GM21737 (cell line): ENCODE results near the gene TMEM131.

Experiments used
- ATAC-seq: cut with Tn5 transposase; IDR thresholded peaks from one replicate; pipeline ENCODE4 v1.9.1; 2021; ENCODE audit warnings: mild to moderate bottlenecking, moderate library complexity; ENCODE audit not compliant: unreplicated experiment

TMEM131 gene

DNA sequence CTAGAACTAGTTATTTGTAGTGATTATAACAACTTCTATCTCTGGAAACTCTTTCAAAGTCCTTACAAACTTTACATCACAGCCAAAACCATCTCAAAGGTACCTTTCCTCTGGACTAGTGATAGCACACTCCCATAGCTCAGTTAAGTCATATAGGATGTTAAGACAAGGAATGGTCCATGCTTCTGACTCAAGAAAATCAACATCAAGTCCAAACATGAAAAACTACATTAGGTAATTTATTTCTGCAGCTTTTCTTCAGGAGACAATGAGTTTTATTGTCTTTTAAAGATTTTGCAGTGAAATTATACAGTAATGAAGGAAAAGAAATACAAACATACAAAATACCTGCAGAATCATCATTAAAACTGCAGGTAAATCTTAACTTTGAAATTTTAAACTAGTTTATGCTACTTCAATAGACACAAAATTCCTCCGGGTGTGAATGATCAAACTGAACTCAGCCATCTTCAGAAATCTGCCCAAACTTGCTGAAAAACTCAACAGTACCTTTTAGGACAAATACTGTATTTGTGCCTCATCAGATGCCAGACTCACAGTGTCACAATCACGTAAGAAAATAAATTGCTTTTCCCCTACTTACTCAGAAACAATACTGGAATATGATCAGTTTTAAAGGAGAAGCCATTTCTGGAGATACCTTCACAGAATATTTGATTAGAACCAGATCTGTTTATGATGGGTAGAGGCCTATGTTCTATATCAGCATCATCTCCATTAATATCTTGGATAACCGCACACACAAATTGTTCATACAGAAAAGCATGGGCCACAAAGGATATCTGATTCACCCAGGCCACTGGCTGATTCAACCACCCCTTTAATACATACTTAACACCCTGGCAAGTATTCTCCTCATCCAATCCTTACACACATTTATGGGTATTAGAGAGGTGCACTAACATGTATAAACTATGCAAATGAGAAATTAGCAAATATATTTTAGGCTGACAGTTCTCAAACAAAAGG is 2.6 kb downstream of the TMEM131 start:
- no peak for ATAC-seq

DNA sequence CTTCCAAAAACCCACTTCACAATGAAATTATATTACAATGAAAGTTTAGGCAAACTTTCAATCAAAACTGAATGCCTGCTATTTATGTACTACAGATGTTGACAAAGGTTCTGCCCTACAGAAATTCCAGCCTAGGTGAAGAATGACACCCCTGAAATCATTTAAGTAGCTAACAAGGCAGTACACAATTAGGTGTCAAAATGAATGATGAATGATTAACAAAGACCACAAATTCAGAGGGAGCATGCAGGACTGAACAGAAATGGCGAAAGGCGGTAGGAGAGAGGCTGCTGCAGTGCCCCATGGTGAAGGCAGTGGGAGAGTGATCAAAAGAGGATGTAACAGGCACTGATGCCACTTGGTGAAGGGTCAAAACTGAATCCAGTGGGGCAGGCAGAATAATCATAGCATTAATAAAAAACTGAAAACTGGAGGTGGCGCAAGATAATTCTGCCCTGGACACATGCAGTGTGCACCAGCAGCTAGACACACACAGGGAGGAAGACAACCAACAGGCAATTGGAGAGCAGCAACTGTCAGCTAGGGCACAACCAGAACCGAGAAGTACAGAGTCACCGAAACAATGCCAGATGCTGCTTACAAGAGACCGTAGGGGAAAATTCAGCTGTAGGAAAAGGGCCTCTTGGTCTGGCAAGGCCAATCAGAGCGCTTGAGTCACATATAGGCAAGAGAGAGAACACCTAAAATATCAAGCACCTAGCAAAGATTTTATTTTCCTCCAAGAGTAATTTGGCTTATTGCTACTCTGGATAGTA is 4.5 kb downstream of the TMEM131 start:
- ATAC-seq, result no peak

DNA sequence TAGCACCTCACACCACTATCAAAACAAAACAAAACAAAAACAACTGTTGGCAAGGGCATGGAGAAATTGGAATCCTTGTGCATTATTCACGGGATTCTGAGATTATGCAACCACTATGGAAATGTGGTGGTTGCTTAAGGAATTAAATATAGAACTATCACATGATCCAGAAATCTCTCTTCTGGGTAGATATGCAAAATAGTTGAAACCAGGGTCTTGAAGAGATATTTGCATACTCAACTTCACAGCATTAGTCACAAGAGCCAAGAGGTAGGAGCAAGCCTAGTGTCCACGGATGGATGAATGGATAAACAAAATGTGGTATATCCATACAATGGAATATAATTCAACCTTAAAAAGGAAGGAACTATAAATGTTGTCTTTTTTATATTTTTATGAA is 7.0 kb downstream of the TMEM131 start:
- ATAC-seq, result no peak

DNA sequence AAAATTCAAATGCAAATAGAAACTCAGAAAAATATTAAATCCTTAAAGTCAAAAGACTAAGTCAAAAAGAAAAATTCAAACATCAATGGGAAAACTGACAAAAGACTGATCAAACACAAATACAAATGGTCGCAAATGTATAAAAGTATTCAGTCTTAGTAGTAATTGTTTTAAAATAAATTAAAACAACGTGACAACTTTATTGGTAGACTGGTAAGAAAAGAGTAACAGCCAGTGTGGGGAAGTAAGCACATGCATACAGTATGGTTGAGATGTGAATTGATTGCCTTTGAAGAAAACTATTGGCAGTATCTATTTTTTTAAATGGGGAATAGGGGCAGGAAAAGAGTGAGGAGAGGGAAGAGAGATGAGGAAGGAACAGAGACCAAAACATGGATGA is 9.8 kb downstream of the TMEM131 start:
- no peak for ATAC-seq

DNA sequence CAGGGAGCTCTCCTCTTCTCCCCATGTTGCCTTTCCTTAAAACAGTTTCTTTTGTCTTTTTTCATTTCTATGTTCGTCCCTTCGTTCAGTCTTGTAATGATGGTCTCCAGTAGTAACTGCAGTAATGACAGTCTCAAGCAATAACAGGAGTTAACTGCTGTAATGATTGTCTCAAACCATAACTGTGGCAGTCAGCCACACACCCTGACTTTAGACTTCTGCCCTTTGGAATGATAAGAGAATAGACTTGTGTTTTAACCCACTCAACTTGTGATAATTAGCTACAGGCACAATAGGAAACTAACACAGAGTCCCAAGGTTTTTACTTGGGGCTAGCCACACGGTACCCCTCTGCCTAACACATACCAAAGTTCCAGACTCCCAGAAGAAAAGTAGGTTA is 12.1 kb downstream of the TMEM131 start:
- ATAC-seq, result no peak

DNA sequence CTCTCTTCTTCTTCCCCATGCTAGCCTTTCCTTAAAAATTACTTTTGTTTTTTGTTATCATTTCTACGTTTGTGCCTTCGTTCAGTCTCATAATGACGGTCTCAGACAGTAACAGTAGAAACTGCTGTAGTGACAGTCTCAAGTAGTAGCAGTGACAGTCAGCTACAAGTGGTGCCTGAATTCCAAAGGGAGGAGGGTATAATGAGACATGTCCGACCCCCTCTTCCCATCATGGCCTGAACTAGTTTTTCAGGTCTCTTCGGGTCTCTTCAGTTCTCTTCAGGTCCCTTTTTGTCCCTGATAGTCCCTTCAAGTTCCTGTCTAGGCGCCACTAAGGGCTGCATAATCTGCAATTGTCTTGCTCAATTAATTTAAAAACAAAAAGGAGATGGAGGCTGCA is 12.6 kb downstream of the TMEM131 start:
- no peak for ATAC-seq

DNA sequence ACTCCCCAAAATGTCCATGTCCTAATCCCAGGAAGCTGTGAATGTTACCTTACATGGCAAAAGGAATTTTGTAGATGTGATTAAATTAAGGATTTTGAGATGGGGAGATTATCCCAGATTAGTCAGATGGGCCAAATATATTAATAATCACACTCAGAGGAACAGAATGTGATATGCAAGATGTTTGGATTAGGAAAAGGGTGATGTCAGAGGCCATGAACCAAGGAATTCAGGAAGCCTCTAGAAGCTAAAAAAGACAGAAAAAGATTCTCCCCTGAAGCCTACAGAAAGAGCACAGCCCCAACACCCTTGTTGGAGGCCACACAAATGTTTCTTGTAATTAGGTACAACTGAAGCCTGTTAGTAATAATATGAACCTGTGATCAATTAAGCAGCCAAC is 13.1 kb downstream of the TMEM131 start:
- ATAC-seq, result no peak

DNA sequence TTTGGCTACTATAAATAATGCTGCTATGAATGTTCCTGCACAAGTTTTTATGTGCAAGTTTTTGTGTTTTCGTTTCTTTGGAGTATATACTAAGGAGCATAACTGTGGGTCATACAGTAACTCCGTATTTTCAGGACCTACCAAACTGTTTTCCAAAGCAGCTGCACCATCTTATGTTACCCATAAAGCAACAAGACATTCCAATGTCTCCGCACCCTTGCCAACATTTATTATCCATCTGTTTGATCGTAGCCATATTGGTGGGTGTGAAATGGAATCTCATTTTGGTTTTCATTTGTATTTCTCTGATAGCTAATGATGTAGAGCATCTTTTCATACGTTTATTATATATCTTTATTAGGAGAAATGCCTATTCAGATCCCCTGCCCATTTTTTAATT is 13.8 kb downstream of the TMEM131 start:
- no peak for ATAC-seq

DNA sequence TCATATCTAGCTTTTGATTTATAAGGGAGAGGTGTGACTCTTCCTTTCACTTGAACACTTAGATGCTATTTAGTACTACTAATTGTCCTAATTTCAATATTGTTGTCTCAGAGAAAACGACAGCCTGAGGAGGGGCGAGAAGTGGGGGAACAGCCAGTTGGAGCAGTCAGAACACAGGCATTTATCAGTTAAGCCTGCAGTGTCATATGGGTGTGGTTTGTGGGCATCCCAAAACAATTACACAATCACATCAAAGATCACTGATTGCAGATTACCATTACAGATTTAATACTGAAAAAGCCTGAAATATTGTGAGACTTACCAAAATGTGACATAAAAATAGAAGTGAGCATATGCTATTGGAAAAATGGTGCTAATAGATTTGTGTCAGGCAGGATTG is 15.8 kb downstream of the TMEM131 start:
- no peak for ATAC-seq

DNA sequence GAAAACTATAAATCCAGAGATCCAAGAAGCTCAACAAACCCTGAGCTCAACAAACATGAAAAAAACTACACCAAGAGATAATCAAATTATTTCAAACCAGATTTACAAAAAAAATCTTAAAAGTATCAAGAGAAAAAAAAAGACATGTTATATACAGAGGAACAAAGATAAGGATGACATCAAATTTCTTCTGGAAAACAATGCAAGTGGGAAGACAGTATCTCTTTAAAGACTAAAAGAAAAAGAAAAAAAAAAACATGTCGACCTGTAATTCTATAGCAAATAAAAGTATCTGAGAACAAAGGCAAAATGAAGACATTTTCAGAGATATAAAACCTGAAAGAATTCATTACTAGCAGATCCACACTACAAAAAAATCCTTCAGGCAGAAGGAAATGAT is 21.3 kb downstream of the TMEM131 start:
- ATAC-seq, result no peak

DNA sequence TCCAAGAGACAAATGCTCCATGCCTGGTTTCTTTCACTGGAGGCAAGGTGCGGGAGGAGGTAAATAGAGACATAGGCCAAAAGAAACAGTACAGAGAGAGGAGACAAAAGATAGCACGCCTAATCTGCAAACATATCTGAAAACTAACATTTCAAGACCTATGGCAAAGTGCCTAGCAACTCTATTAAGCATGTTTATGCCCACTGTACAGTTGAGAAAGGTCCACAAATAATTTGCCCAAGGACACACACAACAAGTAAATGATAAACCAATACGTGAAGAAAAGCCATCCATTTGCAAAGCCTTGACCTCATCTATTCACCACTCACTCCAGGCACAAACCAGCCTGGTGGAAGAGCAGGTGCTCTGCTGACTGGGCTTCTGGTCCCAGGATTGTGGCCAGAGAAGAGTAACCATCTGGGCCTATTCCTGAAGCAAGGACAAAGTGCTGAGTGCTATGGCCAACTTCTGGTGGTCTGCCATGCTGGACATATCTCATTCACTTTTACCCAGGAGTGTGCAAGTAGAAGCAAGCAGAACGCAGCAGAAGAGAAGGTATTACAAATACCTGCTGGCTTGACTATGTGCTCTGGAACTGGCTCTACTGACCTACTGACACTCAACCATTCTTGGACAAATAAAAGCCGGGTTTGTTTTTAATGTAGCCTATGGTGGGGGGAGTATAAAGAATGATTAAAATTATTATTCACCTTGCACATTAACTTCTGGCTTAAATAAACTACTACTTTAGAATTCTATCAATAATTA is 25.3 kb downstream of the TMEM131 start:
- no peak for ATAC-seq

DNA sequence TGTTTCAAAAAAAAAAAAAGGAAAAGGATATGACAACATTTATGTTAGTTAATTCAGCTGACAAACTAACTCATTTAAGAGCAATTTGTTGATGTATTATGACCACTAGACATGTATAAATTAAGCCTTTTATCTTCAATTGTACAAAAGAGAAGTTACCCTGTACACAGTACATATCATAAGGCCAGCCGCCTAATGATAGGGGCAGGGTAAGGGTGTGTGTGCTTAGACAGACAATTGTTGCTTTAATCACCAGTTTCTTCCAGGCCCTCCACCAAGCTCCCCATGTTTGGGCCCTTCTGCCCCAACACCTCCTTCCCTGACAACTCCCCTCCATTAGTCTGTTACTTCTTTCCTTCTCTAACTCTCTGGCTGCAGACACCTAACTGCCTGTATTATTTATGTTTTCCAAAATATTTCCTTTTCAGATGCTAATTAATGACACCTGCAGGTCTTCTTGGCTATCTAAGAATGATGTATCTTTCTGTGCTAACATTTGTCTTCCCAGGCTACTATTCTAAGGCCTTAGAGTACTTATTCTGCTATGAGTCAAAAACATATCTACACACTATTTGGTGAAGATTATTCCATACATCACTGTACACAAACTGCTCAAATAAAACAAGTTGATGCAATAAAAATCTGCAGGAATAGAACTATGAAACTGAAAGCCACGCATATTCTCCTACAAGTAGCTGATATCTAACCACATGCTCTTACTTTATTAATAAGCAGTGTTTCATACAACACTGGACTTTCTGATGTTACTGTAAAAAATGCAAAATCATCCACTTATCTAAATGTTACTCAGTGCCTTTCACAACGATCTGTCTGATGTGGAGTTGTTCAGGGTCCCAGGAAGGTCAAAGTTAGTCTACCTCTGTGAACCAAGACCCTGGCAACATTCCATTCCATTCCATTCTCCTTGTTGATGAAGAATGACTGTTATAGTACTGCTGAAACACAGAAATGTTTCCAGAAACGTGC is 26.4 kb downstream of the TMEM131 start:
- no peak for ATAC-seq

DNA sequence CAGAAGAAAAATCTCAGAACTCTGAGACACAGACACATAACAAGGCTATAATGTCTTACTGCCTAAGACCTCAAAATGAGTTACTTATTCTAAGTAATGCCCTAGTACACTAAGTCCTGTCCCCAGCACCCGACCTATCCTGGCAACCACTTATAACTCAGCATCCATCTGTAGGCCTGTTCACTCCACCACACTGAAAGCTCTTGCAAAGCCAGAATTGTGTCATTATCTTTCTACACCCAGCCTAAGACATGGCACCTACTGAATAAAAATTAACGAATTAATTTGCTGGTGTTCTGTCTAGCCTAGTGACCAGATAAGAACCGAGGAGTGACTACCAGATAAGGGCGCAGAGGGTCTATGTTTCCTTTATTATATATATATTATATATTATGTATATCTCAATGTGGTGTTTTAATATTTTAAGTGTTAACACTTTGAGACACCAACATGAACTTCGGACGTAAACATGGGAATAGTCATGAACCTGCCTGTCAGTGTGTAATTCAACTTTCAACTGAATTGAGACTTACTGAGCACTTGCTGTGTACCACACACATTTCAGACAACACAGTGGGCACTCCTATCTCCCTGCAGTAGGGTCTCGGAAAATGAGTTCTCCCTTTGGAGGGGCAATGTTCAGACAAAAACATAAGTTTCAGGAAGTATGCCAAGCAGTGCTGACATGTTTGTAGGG is 27.7 kb downstream of the TMEM131 start:
- no peak for ATAC-seq

DNA sequence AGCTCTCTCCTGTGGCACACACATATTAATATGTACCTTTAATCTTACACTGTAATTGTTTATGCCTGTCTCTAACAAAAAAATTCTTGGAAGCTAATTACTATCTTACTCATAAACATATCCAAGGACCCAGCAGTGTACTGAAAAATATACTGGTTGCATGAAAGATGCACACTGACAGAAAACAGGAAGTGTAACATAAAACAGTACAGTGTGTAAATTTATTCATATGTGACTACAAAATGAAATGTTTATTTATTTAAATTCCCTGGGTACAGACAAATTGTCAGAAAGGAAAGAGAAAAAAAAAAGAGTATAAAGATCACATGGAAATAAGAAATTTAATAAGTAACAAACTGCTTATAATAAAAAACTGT is 28.5 kb downstream of the TMEM131 start:
- peak; percentile 5 for ATAC-seq

DNA sequence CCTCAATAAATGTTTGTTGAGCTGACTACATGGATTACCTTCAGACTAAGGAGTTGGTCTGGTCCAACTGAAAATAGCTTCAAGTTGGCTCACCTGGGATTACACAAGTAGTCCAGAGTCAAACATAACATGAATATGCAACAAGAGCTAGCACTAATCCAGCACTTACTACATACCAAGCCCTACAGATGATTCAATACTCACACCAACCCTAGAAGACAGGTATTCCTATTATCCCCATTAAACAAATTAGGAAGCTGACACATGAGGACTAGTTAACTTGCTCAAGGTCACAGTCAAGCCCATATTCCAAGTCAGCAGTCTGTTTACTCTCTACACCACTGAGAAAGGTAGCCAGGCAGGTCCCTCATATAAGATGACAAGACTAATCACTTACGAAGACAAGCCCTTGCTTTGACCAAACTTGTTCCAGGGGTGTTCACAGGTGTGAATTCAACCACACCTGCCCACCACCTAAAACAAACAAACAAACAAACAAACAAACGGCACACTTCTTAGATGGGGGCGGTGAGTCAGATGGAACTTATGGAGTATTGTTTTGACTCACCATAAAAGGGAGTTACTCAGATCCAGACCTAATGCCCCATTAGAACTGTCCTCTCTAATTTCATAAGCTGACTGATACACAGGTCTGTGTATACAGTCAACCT is 29.1 kb downstream of the TMEM131 start:
- peak; percentile 37 for ATAC-seq

DNA sequence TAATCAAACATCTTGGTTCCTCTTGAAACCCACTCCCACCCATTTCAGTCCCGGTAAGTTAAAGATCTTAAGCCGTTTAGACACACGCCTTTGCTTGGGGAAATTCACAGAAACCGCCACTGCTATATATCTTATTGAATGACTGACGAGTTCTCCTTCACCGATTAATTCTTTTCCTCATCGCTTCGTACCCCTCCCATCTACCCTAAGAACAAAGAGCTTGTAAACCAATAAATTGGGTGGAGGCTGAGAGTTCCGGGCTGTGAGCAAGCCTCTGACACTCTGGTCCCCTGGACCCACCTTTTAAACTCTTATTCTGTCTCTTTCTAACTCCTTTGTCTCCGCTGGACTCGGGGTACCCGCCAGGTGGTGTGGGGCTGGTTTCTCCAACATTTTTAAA is 30.6 kb downstream of the TMEM131 start:
- ATAC-seq, result no peak

DNA sequence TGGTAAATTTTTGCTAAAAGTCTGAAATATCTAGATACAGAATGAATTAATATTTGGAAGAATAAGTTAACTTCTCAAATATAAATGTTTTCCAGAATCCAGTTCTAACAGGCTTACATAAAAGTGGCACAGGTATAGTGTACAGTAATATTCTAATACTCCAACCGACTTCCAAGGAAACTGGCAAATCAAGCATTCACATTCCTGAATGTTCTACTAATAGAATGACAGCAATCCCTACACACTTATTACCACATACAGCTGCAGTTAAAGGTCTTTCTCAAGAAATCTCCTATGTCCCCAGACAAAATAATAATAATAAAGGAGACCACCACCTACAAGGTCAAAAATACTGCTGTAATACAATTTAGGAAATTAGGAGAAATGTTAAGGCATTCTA is 31.9 kb downstream of the TMEM131 start:
- no peak for ATAC-seq

DNA sequence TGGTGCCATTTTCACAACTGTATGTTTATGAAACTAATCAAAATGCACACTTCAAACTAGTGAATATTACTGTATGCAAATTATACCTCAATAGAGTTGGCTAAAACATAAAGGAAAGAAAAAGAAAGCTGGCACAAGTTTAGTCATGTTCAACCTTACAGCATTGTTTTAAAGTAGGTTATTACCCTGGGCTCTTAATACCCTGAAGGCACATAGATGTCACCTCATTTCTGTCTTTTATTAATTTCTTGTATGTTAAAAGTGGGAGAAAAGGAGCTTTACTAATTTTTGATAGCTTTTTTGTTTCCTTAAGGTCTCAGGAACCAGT is 32.7 kb downstream of the TMEM131 start:
- no peak for ATAC-seq

DNA sequence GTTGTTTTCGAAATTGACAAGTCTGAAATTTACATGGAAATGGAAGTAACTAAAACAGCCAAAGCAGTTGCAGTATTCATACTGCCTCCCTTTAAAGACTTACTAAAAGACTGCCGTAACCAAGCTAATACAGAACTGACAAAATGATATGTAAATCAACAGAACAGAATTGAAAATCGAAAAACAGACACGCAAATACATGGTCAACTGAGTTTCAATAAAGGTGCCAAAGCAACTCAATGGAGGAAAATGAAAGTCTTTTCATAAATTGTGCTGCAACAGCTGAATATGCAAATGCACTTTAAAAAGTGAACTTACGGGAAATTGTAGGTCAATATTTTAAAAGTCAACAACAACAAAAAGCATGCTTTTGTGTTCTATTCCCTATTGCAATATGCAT is 34.2 kb downstream of the TMEM131 start:
- ATAC-seq, result no peak
